ENCODE measurements around the gene NT5C1A. TPM values are rescaled to one million over a fixed set of nuclear protein-coding genes. Genes with fewer than 3 reads are reported as not detected.

The NT5C1A gene
- total and polyA plus RNA-seq, 2 experiments from 2014 or later = 1.0 to 5.1 TPM

GRCh38 chr1:39625462-39626273, 46.2 kb downstream of the NT5C1A start:
- Histone ChIP-seq H3K27me3 (peaks cover 4% of the 10 kb centered on the region), H3K4me1 (ENCODE audit: insufficient read depth) (peaks cover 6% of the 10 kb centered on the region), H3K36me3 (replicated peaks; ENCODE audit: insufficient read depth, low read depth) (no peaks in the 10 kb centered on the region), H3K27ac (peak overlapping the region; percentile 67), H3K9me3 (ENCODE audit: low read depth) (no peaks in the 10 kb centered on the region), H4K20me1 (ENCODE audit: insufficient read depth, poor library complexity, severe bottlenecking) (no peaks in the 10 kb centered on the region), H3K79me2 (no peaks in the 10 kb centered on the region), H3K9me2 (replicated peaks; ENCODE audit: insufficient read depth) (no peaks in the 10 kb centered on the region), H3K4me3 (no peak overlapping the region), H3K4me2 (peak overlapping the region; percentile 11), H2AFZ (no peak overlapping the region)
- 67% methylated on average over 11 of the region's 11 CpGs for WGBS (ENCODE audit: low lambda C conversion rate, missing lambda C conversion rate)
- no peak for TF ChIP-seq EZH2phosphoT487 (IDR thresholded peaks at IDR 0.05; ENCODE audit: low read depth, severe bottlenecking, unreplicated experiment)
- TF ChIP-seq CTCF (IDR thresholded peaks at IDR 0.05; ENCODE audit: poor library complexity) = no peak
- TF ChIP-seq EZH2 (IDR thresholded peaks at IDR 0.05; ENCODE audit: borderline replicate concordance) = no peak
- DNase-seq (ENCODE audit: low spot score) = peak; percentile 79

DNA sequence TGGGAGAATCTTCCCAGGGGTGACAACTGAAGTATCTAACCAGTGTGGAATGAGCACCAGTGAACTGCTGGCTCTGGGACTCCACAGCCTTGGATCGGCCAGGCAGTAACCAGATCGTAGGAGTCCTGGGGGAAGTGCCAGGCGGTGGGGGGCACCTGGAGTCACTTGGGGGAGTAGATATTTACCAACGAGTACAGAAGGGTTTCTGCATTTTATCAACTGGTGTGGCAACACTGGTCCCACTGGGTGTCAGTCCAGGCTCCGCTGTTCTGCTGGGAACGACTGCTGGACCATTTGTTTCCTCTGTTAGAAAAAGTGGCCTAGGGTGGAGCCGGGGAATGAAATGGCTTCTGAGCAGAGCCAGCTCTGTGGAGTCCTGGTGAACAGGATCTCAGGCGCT, 46.9 kb downstream of the NT5C1A start:
- no peak for DNase-seq (ENCODE audit: low spot score)
- Histone ChIP-seq H3K9me2 (replicated peaks; ENCODE audit: insufficient read depth) (no peaks in the 10 kb centered on the region), H4K20me1 (ENCODE audit: insufficient read depth, poor library complexity, severe bottlenecking) (no peaks in the 10 kb centered on the region), H3K9me3 (ENCODE audit: low read depth) (no peaks in the 10 kb centered on the region), H3K36me3 (replicated peaks; ENCODE audit: insufficient read depth, low read depth) (no peaks in the 10 kb centered on the region), H3K4me3 (no peak overlapping the region), H3K4me2 (peak overlapping the region; percentile 11), H3K27me3 (no peaks in the 10 kb centered on the region), H3K27ac (peak overlapping the region; percentile 67), H3K4me1 (ENCODE audit: insufficient read depth) (peaks cover 6% of the 10 kb centered on the region), H2AFZ (no peak overlapping the region), H3K79me2 (no peaks in the 10 kb centered on the region)
- WGBS (ENCODE audit: low lambda C conversion rate, missing lambda C conversion rate) = 66% methylated on average over 8 of the region's 8 CpGs
- TF ChIP-seq CTCF (IDR thresholded peaks at IDR 0.05; ENCODE audit: poor library complexity) (no peak), EZH2phosphoT487 (IDR thresholded peaks at IDR 0.05; ENCODE audit: low read depth, severe bottlenecking, unreplicated experiment) (no peak), EZH2 (IDR thresholded peaks at IDR 0.05; ENCODE audit: borderline replicate concordance) (no peak)

DNA sequence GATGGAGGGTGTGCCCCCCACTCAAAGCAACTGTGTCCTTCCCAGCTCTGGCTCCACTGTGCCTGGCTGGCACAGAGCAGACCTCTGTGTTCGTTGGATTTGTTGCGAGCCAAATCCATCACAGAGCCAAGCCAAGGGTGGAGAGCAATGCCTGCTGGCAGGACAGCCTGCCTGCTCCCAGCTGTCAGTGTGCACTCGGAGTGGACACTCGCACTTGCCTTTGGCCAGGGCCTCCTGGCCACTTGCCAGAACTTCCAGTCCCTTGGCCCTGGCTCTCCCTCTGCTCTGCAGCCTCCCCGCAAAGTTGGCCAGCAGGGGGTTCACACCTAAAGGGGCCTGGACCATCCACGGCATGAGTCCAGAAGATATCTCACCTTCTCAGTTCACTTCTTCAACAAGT, 48.9 kb downstream of the NT5C1A start:
- H3K27me3 ChIP-seq = no peaks in the 10 kb centered on the region
- no peaks in the 10 kb centered on the region for H3K9me2 ChIP-seq (replicated peaks; ENCODE audit: insufficient read depth)
- H3K4me3 ChIP-seq = no peak overlapping the region
- no peaks in the 10 kb centered on the region for H3K36me3 ChIP-seq (replicated peaks; ENCODE audit: insufficient read depth, low read depth)
- no peaks in the 10 kb centered on the region for H3K79me2 ChIP-seq
- TF ChIP-seq EZH2phosphoT487 (IDR thresholded peaks at IDR 0.05; ENCODE audit: low read depth, severe bottlenecking, unreplicated experiment) = no peak
- TF ChIP-seq EZH2 (IDR thresholded peaks at IDR 0.05; ENCODE audit: borderline replicate concordance) = no peak
- TF ChIP-seq CTCF (IDR thresholded peaks at IDR 0.05; ENCODE audit: poor library complexity) = no peak
- no peaks in the 10 kb centered on the region for H3K9me3 ChIP-seq (ENCODE audit: low read depth)
- H4K20me1 ChIP-seq (ENCODE audit: insufficient read depth, poor library complexity, severe bottlenecking) = no peaks in the 10 kb centered on the region
- H3K27ac ChIP-seq = no peak overlapping the region
- H2AFZ ChIP-seq = no peak overlapping the region
- 91% methylated on average over 6 of the region's 6 CpGs for WGBS (ENCODE audit: low lambda C conversion rate, missing lambda C conversion rate)
- H3K4me2 ChIP-seq = no peak overlapping the region
- DNase-seq (ENCODE audit: low spot score) = no peak
- peaks cover 6% of the 10 kb centered on the region for H3K4me1 ChIP-seq (ENCODE audit: insufficient read depth)

Data from hepatocyte (in vitro differentiated cells).